ENCODE results near the gene MORN1. TPM values are rescaled to one million over a fixed set of nuclear protein-coding genes. Genes with fewer than 3 reads are reported as not detected.

Gene MORN1
- total RNA-seq, 1 donor from 2014 or later, result 11.8 TPM

DNA sequence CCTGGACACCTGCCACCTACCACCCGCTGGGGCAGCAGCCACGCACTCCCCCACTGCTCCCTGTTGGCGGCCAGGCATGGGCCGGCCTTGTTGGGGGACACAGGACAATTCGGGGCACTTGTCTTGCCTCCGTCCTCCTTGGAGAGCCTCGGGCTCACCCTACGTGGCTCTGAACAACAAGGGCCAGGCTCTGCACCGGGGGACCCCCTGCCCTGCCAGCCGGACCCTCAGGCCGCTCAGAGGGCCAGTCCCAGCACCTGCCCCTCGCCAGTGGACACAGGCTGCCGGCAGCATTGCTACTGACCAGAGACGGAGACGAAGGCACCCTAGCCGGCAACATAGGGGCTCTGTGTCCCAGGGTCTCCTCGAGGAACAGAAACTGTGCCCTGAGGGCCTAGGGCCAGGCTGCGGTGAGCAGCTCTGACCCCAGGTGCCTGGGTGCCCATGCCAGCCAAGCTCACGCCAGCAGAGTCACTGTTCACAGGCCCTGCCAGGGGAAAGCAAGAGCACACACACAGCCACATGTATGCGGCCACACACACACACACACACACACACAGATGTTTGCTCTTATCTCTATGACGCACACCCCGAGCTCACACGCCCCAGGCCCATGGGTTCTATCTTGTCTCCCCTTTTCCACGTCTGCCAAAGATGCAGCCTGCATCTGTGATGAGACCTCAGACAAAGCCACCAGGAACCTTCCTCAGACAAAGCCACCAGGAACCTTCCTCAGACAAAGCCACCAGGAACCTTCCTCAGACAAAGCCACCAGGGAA lies 45.9 kb downstream of the MORN1 start:
- DNase-seq (ENCODE audit: extremely low spot score in 2 of 2), result no peak
- TF ChIP-seq POLR2A (IDR thresholded peaks at IDR 0.05) (no peak), POLR2AphosphoS5 (IDR thresholded peaks at IDR 0.05; ENCODE audit: insufficient read depth in 1 of 2, low read depth in 1 of 2) (no peak)
- TF ChIP-seq, protein P1, sequence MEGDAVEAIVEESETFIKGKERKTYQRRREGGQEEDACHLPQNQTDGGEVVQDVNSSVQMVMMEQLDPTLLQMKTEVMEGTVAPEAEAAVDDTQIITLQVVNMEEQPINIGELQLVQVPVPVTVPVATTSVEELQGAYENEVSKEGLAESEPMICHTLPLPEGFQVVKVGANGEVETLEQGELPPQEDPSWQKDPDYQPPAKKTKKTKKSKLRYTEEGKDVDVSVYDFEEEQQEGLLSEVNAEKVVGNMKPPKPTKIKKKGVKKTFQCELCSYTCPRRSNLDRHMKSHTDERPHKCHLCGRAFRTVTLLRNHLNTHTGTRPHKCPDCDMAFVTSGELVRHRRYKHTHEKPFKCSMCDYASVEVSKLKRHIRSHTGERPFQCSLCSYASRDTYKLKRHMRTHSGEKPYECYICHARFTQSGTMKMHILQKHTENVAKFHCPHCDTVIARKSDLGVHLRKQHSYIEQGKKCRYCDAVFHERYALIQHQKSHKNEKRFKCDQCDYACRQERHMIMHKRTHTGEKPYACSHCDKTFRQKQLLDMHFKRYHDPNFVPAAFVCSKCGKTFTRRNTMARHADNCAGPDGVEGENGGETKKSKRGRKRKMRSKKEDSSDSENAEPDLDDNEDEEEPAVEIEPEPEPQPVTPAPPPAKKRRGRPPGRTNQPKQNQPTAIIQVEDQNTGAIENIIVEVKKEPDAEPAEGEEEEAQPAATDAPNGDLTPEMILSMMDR (IDR thresholded peaks at IDR 0.05), result no peak
- Histone ChIP-seq H3K36me3 (no peaks in the 10 kb centered on the region), H3K9me3 (no peaks in the 10 kb centered on the region), H3K4me3 (no peak overlapping the region), H3K4me1 (no peaks in the 10 kb centered on the region), H3K27me3 (no peaks in the 10 kb centered on the region), H3K27ac (no peak overlapping the region)
- intact Hi-C loops (cut with DNase I), result no loop called here

DNA sequence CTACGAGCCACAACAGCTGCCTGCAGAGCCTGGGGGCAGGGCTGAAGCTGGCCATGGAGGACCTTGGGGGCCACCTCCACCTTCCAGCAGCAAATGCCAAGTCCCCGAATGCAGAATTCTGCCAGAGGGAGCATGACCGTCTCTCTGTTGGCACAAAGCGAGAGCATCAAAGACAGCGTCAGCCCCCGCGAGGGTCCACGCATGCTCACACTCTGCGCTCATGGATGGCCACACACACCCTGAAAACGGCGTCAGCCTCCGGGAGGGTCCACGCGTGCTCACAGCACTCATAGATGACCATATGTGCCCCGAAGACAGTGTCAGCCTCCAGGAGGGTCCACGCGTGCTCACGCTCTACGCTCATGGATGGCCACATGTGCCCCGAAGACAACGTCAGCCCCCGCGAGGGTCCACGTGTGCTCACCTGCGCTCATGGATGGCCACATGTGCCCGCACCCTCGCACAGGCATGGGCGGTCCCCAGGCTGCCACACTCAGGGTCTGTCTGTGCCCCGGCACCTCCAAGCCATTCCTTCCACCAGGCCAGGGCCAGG lies 46.5 kb downstream of the MORN1 start:
- no peak overlapping the region for H3K27ac ChIP-seq
- no peaks in the 10 kb centered on the region for H3K4me1 ChIP-seq
- no peak overlapping the region for H3K4me3 ChIP-seq
- DNase-seq (ENCODE audit: extremely low spot score in 2 of 2), result no peak
- H3K27me3 ChIP-seq, result no peaks in the 10 kb centered on the region
- TF ChIP-seq, protein P1 (IDR thresholded peaks at IDR 0.05), result no peak
- TF ChIP-seq POLR2AphosphoS5 (IDR thresholded peaks at IDR 0.05; ENCODE audit: insufficient read depth in 1 of 2, low read depth in 1 of 2), result no peak
- TF ChIP-seq POLR2A (IDR thresholded peaks at IDR 0.05), result no peak
- intact Hi-C loops (cut with DNase I), result no loop called here
- no peaks in the 10 kb centered on the region for H3K9me3 ChIP-seq
- no peaks in the 10 kb centered on the region for H3K36me3 ChIP-seq

DNA sequence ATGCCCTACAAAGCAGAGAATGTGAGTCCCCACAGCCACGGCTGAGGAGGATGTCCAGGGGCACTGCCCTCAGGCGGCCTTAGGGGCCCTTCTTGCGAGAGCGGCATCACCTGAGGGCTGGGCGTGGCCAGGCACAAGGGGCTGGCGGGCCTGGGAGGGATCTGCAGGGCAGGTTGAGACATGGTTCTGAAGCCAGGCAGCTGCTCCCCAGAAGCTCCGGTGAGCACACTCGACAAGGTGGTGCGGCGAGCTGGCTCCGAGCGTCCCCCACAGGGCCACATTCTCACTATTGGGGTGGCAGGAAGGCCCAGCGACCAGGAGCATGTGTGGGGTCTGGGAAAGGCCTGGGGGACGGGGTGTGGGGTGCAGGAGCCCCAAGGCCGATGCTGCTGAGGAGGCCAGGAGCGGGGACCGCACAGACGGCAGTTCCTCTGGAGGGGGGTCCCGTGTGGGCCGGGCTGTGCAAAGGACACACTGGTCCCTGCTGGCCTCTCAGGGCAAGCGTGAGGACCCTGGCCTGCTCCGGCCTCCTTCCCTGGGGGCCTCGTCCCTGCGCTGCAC lies 47.2 kb downstream of the MORN1 start:
- Histone ChIP-seq H3K4me1 (no peaks in the 10 kb centered on the region), H3K27ac (no peak overlapping the region), H3K9me3 (no peaks in the 10 kb centered on the region), H3K27me3 (no peaks in the 10 kb centered on the region), H3K4me3 (no peak overlapping the region), H3K36me3 (no peaks in the 10 kb centered on the region)
- no peak for TF ChIP-seq POLR2AphosphoS5 (IDR thresholded peaks at IDR 0.05; ENCODE audit: insufficient read depth in 1 of 2, low read depth in 1 of 2)
- TF ChIP-seq, protein P1 (IDR thresholded peaks at IDR 0.05), result no peak
- TF ChIP-seq POLR2A (IDR thresholded peaks at IDR 0.05), result no peak
- intact Hi-C loops (cut with DNase I), result no loop called here
- no peak for DNase-seq (ENCODE audit: extremely low spot score in 2 of 2)

DNA sequence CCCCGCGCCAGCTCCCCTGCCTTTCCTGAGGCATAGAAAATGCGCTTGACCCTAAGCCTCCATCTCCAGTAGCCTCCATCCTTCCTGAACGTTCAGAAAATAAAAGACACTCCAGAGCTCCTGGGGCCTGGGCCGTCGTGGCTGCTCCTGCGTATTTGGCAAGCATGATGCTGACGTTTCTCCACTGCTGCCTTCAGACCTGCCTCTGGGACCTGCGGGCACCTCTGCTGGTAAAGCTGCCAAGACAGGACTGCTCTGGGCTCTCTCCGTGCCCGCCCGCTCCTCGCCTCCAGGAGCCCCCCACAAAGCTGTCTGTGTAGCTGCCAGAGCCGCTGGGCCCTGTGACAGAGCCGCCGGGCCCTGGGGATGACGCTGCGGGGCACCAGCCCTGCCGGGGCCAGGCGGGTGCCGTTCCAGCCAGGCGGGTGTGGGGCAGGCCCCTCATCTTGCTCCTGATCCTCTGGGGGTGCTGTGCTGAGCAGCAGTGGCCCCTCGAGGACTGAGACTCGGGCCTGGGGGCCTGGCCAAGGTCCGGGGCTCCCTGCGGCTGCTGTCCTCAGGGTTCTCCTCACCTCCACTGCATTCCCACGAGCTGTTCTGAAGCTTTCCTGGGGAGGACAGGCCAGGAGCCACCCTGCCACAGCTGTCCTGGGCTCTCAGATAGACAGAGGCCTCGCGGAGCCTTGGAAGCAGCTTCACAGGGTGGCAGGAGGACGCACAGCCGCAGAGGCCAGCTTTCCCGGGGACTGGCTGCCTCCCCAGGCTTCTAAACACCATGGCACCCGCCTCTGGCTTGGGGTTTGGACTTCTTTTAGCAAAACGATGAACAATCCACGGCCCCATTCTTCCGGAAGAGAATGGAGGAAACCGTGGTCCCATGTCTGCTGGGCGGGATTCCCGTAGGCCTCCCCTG lies 48.1 kb downstream of the MORN1 start:
- DNase-seq (ENCODE audit: extremely low spot score in 2 of 2), result no peak
- TF ChIP-seq, protein P1 (IDR thresholded peaks at IDR 0.05), result no peak
- TF ChIP-seq POLR2AphosphoS5 (IDR thresholded peaks at IDR 0.05; ENCODE audit: insufficient read depth in 1 of 2, low read depth in 1 of 2), result no peak
- TF ChIP-seq POLR2A (IDR thresholded peaks at IDR 0.05), result no peak
- no peaks in the 10 kb centered on the region for H3K9me3 ChIP-seq
- no peaks in the 10 kb centered on the region for H3K27me3 ChIP-seq
- no peaks in the 10 kb centered on the region for H3K36me3 ChIP-seq
- no peaks in the 10 kb centered on the region for H3K4me1 ChIP-seq
- intact Hi-C loops (cut with DNase I), result no loop called here
- no peak overlapping the region for H3K27ac ChIP-seq
- no peak overlapping the region for H3K4me3 ChIP-seq
